ENCODE measurements around the gene ZDHHC14. TPM values are rescaled to one million over a fixed set of nuclear protein-coding genes. Genes with fewer than 3 reads are reported as not detected.

Gene ZDHHC14
- total and polyA plus RNA-seq, 2 of the 8 experiments (the other 6 are each of a cell fraction or from before 2014, with no cell fraction given), result 2.9 to 5.3 TPM

GRCh38 chr6:157531169-157531985 lies 150.4 kb downstream of the ZDHHC14 start (continued):
- TF ChIP-seq JUN (IDR thresholded peaks at IDR 0.05; ENCODE audit: low read depth, low read length) (no peak), RNF2 (IDR thresholded peaks at IDR 0.05; ENCODE audit: borderline replicate concordance, low read depth, low read length, missing control alignments, poor library complexity, severe bottlenecking) (no peak), MAX (IDR thresholded peaks at IDR 0.05) (peak; percentile 98), RAD21 (IDR thresholded peaks at IDR 0.05 in 1 of 2, conservative IDR thresholded peaks at IDR 0.05 in 1 of 2; ENCODE audit: low read depth in 2 of 2, low read length in 2 of 2) (no peak; a peak in 1 of 4 replicates), EP300 (IDR thresholded peaks at IDR 0.05; ENCODE audit: borderline replicate concordance in 1 of 2, low read depth in 2 of 2, low read length in 2 of 2) (peak in 1 of 2 experiments; percentile 28; a peak in 1 of 3 replicates), TCF12 (IDR thresholded peaks at IDR 0.05; ENCODE audit: low read depth, low read length) (peak; percentile 83)
